HG03175 (cell line): Measurements from ENCODE around the gene PLAC1.

Experiments used
- ATAC-seq: cut with Tn5 transposase; IDR thresholded peaks from one replicate; pipeline ENCODE4 v1.9.1; 2021; ENCODE audit warnings: mild to moderate bottlenecking, moderate library complexity; ENCODE audit not compliant: unreplicated experiment

Gene PLAC1

DNA sequence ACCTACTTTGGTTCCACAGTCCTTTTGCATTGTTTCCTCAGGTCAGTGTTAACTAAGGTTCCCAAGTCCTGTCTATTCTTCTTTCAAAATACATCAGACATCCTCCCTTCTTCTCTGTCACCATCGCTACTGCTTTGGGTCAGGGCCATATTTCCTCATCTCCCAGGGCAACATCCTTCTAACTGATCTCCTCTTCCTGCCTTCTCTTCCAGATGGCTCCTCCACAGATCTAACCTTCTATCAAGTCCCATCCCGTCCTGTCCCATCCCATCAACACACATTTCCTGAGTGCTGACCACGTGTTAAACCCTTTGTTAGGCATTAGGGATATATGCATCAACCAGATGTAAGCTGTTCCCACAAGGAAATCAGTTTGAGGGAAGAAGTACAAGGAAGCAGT lies 25.9 kb downstream of the PLAC1 start:
- no peak for ATAC-seq

- ATAC-seq: no peak
Observed at GRCh38 chrX:134631426-134632346, 26.6 kb downstream of the PLAC1 start.

- no peak for ATAC-seq
Observed at GRCh38 chrX:134628663-134629062, 29.6 kb downstream of the PLAC1 start.

DNA sequence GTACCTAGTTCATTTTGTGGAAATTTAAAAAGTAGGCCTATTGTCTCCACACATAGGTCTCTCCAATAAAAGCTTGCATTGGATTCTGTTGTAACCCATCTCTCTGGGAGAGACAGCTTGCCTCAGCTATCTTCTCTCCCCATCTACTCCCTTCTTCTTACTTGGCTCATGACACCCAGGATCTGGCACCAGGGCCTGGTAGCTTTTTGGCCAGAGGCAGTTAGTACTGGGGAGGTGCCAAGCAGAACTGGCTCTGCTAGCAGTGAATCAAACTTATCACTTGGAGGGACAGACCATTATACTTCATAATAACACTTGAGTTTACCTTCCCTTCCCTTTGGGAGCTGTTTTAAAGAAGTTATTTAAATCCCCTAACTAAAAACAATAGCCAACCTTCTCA lies 31.8 kb downstream of the PLAC1 start:
- no peak for ATAC-seq

GRCh38 chrX:134625315-134625718 lies 33.0 kb downstream of the PLAC1 start:
- no peak for ATAC-seq

DNA sequence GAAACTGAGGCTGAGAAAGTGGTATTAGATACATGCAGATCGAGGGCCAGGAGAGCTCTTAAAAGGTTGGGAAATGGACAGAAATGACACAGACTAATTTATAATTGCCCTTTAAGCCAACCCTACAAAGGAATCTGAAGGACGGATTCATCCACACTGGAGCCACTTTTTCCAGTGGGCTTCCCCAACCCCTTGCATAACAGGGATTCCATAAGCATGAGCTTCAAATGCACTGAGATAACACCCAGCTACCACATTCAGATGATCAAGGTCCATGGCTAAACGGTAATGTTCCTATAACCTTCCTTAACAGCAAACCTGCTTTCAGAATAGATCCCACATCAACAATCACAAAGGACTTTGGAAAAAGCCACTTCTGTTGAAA lies 34.2 kb downstream of the PLAC1 start:
- no peak for ATAC-seq

GRCh38 chrX:134623293-134624045 lies 34.8 kb downstream of the PLAC1 start:
- ATAC-seq: no peak

- no peak for ATAC-seq
Observed at GRCh38 chrX:134622813-134623185, 35.5 kb downstream of the PLAC1 start.

DNA sequence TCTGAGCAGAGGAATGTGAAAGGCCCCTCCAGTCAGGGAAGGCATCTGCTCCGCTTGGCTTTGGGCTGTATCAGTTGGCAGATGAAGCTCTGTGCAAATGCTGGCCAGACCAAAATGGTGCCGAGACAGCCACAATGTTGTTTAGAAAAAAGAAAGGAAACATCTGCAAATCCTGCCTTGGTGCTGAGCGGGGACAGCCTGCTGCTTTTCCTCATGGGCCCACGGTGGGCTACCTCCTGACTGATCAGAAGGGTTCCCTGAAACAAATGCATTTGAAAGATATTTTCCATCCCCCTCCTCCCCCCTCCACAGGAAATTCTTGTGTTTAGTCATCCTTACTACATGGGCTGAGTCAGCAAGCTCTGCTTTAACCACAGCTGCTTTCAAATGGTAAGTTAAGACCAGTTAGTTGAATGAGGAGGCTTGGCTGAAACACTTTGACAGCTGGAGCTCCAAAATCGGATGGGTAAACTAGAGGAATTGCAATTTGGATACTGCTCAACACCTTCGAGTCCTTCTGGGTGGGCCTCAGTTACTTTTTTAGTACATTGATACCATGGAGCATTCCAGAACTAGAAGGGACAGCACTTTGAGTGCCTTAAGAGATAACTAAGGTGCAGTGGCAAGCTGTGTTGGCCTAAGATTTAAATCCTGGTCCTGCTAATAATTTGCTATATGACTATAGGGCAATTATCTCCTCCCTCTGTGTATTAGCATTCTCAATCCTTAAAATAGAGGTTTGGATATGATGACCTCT lies 36.0 kb downstream of the PLAC1 start:
- peak; percentile 84 for ATAC-seq

- ATAC-seq: no peak
Observed at GRCh38 chrX:134619838-134620237, 38.4 kb downstream of the PLAC1 start.

GRCh38 chrX:134613396-134613795 lies 44.9 kb downstream of the PLAC1 start:
- no peak for ATAC-seq

GRCh38 chrX:134608153-134608552 lies 50.1 kb downstream of the PLAC1 start:
- ATAC-seq: no peak

GRCh38 chrX:134607523-134607922 lies 50.7 kb downstream of the PLAC1 start:
- no peak for ATAC-seq

DNA sequence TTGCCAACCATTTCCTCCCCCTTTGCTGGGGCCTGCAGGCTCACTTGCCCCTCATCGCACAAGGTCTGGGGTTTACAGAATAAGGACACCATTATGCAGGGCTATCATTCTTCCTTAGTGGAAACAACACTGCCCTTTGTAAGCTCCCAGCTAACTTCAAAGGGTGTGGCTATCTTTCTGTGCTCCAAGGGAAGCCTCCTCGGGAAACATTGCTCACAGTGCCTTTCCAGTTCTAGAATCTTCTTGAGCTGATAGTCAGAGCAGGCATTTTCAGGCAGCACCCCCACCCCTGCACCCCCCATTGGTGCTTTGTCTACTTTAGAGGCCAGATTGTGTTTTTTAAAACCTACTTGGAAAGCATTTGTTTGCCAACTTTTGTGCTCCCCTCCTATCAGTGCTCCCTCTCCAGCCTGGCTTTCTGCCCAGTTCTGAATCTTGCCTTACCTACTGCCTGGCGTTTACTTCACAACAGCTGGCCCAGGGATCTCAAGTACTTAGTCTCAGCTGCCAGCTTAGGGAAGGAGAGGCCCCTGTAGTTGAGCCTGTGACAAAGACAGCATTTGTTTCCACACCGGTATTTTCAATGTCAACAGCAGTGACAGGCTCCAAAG lies 53.5 kb downstream of the PLAC1 start:
- ATAC-seq: no peak

- no peak for ATAC-seq
Observed at GRCh38 chrX:134603806-134604700, 54.2 kb downstream of the PLAC1 start.

DNA sequence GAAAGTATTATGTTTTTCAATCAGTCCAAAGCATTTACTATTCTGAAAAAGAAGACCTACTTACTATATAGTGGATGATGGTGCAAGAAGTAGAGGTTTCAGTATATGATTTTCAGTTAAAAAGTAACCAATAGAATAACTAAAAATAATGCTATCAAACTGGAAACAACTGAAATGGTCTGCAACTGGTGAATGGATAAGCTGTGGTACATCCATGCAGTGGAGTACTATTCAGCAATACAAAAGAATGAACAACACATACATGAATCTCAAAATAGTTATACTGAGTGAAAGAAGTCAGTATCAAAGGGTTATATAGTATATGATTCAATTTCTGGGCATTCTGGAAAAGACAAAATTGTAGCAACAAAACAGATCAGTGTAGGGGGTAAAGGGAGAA lies 55.9 kb downstream of the PLAC1 start:
- ATAC-seq: no peak

- ATAC-seq: no peak
Observed at GRCh38 chrX:134601240-134601765, 57.0 kb downstream of the PLAC1 start.

DNA sequence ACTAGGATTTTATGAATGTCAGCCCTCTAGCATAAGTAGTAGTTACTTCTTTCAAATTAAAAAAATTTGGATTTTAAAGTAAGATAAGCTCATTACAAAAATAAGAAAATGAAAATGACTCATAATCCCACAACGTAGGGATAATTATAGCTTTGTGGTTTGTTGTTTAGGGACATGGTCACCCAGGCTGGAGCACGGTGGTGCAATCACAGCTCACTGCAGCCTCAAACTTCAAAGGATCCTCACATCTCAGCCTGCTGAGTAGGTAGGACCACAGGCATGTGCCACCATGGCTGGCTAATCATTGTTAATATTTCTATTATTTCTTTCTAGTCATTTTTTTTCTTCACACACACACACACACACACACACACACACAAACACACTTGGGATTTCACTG lies 57.6 kb downstream of the PLAC1 start:
- ATAC-seq: no peak

- no peak for ATAC-seq
Observed at GRCh38 chrX:134599184-134599914, 58.9 kb downstream of the PLAC1 start.
